SJCRH30 (cell line): ENCODE data around the gene MYMK. TPM values are rescaled to one million over a fixed set of nuclear protein-coding genes. Genes with fewer than 3 reads are reported as not detected.

ENCODE experiments used
- DNase-seq, 2 experiments: peaks; one replicate each; pipeline ENCODE4 v3.0.0-alpha.2; 2015 to 2020
- H3K27ac ChIP-seq: fragments of 250-450 bp; sonication (Bioruptor Pico); 2 replicates; pipeline ENCODE4 v1.5.1; 2020; ENCODE audit warnings: mild to moderate bottlenecking, moderate library complexity
- H3K27me3 ChIP-seq: fragments of 250-450 bp; sonication (Bioruptor Pico); 2 replicates; pipeline ENCODE4 v1.5.1; 2020; ENCODE audit warnings: mild to moderate bottlenecking, moderate library complexity
- H3K36me3 ChIP-seq: fragments of 250-450 bp; sonication (Bioruptor Pico); 2 replicates; pipeline ENCODE4 v1.5.1; 2020; ENCODE audit warnings: mild to moderate bottlenecking, moderate library complexity
- H3K4me1 ChIP-seq: fragments of 250-450 bp; sonication (Bioruptor Pico); 2 replicates; pipeline ENCODE4 v1.5.1; 2020; ENCODE audit warnings: mild to moderate bottlenecking, moderate library complexity
- H3K4me3 ChIP-seq: fragments of 250-450 bp; sonication (Bioruptor Pico); 2 replicates; pipeline ENCODE4 v1.5.1; 2020; ENCODE audit warnings: mild to moderate bottlenecking, moderate library complexity
- H3K9me3 ChIP-seq: fragments of 250-450 bp; sonication (Bioruptor Pico); replicated peaks from 2 replicates; pipeline ENCODE4 v1.5.1; 2020; ENCODE audit warnings: mild to moderate bottlenecking, moderate library complexity
- total RNA-seq: library from RNA; depleted of rRNA; stranded (reverse); fragments of >200 nt; shearing (Covaris generic); gene quantifications from 2 replicates; pipeline ENCODE4 v1.2.3, GENCODE V29; 2014

Gene MYMK
- total RNA-seq, 1 experiment from 2014 or later, result 2.0 TPM

- Histone ChIP-seq H3K27ac (peak overlapping the region; percentile 29), H3K9me3 (no peaks in the 10 kb centered on the region), H3K36me3 (no peaks in the 10 kb centered on the region), H3K4me1 (peaks cover 26% of the 10 kb centered on the region), H3K4me3 (peak overlapping the region; percentile 53), H3K27me3 (no peaks in the 10 kb centered on the region)
- DNase-seq, result no peak
Measured at GRCh38 chr9:133533857-133534256, 9.1 kb upstream of the MYMK start.

- H3K36me3 ChIP-seq, result no peaks in the 10 kb centered on the region
- peaks cover 31% of the 10 kb centered on the region for H3K4me1 ChIP-seq
- DNase-seq, result peak; percentile 91 to 92
- H3K4me3 ChIP-seq, result no peak overlapping the region
- no peaks in the 10 kb centered on the region for H3K9me3 ChIP-seq
- no peak overlapping the region for H3K27ac ChIP-seq
- no peaks in the 10 kb centered on the region for H3K27me3 ChIP-seq
Measured at GRCh38 chr9:133532937-133533668, 8.3 kb upstream of the MYMK start.

- no peaks in the 10 kb centered on the region for H3K36me3 ChIP-seq
- DNase-seq, result no peak
- H3K27me3 ChIP-seq, result no peaks in the 10 kb centered on the region
- H3K9me3 ChIP-seq, result no peaks in the 10 kb centered on the region
- H3K27ac ChIP-seq, result no peak overlapping the region
- H3K4me1 ChIP-seq, result peaks cover 43% of the 10 kb centered on the region
- no peak overlapping the region for H3K4me3 ChIP-seq
Measured at GRCh38 chr9:133531293-133531692, 6.5 kb upstream of the MYMK start.

GRCh38 chr9:133529874-133530273, 5.1 kb upstream of the MYMK start:
- Histone ChIP-seq H3K27me3 (no peaks in the 10 kb centered on the region), H3K9me3 (no peaks in the 10 kb centered on the region), H3K36me3 (no peaks in the 10 kb centered on the region), H3K4me3 (no peak overlapping the region), H3K27ac (no peak overlapping the region), H3K4me1 (peaks cover 45% of the 10 kb centered on the region)
- DNase-seq, result no peak

GRCh38 chr9:133529457-133529856, 4.7 kb upstream of the MYMK start:
- peaks cover 49% of the 10 kb centered on the region for H3K4me1 ChIP-seq
- no peak overlapping the region for H3K27ac ChIP-seq
- no peaks in the 10 kb centered on the region for H3K27me3 ChIP-seq
- H3K4me3 ChIP-seq, result no peak overlapping the region
- no peaks in the 10 kb centered on the region for H3K36me3 ChIP-seq
- no peaks in the 10 kb centered on the region for H3K9me3 ChIP-seq
- peak; percentile 63 for DNase-seq

GRCh38 chr9:133528876-133529241, 4.1 kb upstream of the MYMK start:
- Histone ChIP-seq H3K4me3 (no peak overlapping the region), H3K4me1 (peaks cover 50% of the 10 kb centered on the region), H3K27ac (peak overlapping the region; percentile 53; the same call in 1 of the 2 replicates), H3K36me3 (no peaks in the 10 kb centered on the region), H3K9me3 (no peaks in the 10 kb centered on the region), H3K27me3 (no peaks in the 10 kb centered on the region)
- peak in 1 of 2 experiments; percentile 47 for DNase-seq

- Histone ChIP-seq H3K4me3 (peak overlapping the region; percentile 52), H3K27ac (peak overlapping the region; percentile 53), H3K27me3 (no peaks in the 10 kb centered on the region), H3K9me3 (no peaks in the 10 kb centered on the region), H3K36me3 (no peaks in the 10 kb centered on the region), H3K4me1 (peaks cover 50% of the 10 kb centered on the region)
- DNase-seq, result peak; percentile 80 to 88
Measured at GRCh38 chr9:133528001-133528875, 3.5 kb upstream of the MYMK start.

- peaks cover 52% of the 10 kb centered on the region for H3K4me1 ChIP-seq
- H3K9me3 ChIP-seq, result no peaks in the 10 kb centered on the region
- H3K4me3 ChIP-seq, result peak overlapping the region; percentile 52
- peak overlapping the region; percentile 53 for H3K27ac ChIP-seq
- no peaks in the 10 kb centered on the region for H3K36me3 ChIP-seq
- H3K27me3 ChIP-seq, result no peaks in the 10 kb centered on the region
- DNase-seq, result peak; percentile 91 to 92
Measured at GRCh38 chr9:133527444-133527920, 2.7 kb upstream of the MYMK start.

- peak overlapping the region; percentile 52 for H3K4me3 ChIP-seq
- DNase-seq, result peak; percentile 64 to 67
- no peaks in the 10 kb centered on the region for H3K27me3 ChIP-seq
- peak overlapping the region; percentile 53 for H3K27ac ChIP-seq
- peaks cover 58% of the 10 kb centered on the region for H3K4me1 ChIP-seq
- H3K36me3 ChIP-seq, result no peaks in the 10 kb centered on the region
- H3K9me3 ChIP-seq, result no peaks in the 10 kb centered on the region
Measured at GRCh38 chr9:133526721-133527321, 2.1 kb upstream of the MYMK start.

GRCh38 chr9:133525677-133526076, 918 bp upstream of the MYMK start:
- H3K4me3 ChIP-seq, result no peak overlapping the region
- no peaks in the 10 kb centered on the region for H3K36me3 ChIP-seq
- no peak overlapping the region for H3K27ac ChIP-seq
- H3K9me3 ChIP-seq, result no peaks in the 10 kb centered on the region
- H3K4me1 ChIP-seq, result peaks cover 63% of the 10 kb centered on the region
- no peaks in the 10 kb centered on the region for H3K27me3 ChIP-seq
- DNase-seq, result no peak

GRCh38 chr9:133524146-133524545, 613 bp downstream of the MYMK start:
- Histone ChIP-seq H3K27me3 (no peaks in the 10 kb centered on the region), H3K36me3 (no peaks in the 10 kb centered on the region), H3K9me3 (no peaks in the 10 kb centered on the region), H3K27ac (no peak overlapping the region), H3K4me3 (no peak overlapping the region), H3K4me1 (peaks cover 55% of the 10 kb centered on the region)
- DNase-seq, result no peak

GRCh38 chr9:133523106-133523505, 1.7 kb downstream of the MYMK start:
- peaks cover 47% of the 10 kb centered on the region for H3K4me1 ChIP-seq
- H3K27me3 ChIP-seq, result no peaks in the 10 kb centered on the region
- DNase-seq, result no peak
- no peaks in the 10 kb centered on the region for H3K9me3 ChIP-seq
- H3K36me3 ChIP-seq, result no peaks in the 10 kb centered on the region
- no peak overlapping the region for H3K27ac ChIP-seq
- no peak overlapping the region for H3K4me3 ChIP-seq

- peak; percentile 95 to 96 for DNase-seq
- Histone ChIP-seq H3K27me3 (no peaks in the 10 kb centered on the region), H3K4me3 (no peak overlapping the region), H3K4me1 (peaks cover 45% of the 10 kb centered on the region), H3K9me3 (no peaks in the 10 kb centered on the region), H3K36me3 (no peaks in the 10 kb centered on the region), H3K27ac (peak overlapping the region; percentile 59)
Measured at GRCh38 chr9:133522073-133522910, 2.5 kb downstream of the MYMK start.
